ENCODE results near the gene THEM4. TPM values are rescaled to one million over a fixed set of nuclear protein-coding genes. Genes with fewer than 3 reads are reported as not detected.

THEM4 gene
- total RNA-seq, 4 donors from 2014 or later, result 9.1 to 45.2 (median 14.6) TPM

DNA sequence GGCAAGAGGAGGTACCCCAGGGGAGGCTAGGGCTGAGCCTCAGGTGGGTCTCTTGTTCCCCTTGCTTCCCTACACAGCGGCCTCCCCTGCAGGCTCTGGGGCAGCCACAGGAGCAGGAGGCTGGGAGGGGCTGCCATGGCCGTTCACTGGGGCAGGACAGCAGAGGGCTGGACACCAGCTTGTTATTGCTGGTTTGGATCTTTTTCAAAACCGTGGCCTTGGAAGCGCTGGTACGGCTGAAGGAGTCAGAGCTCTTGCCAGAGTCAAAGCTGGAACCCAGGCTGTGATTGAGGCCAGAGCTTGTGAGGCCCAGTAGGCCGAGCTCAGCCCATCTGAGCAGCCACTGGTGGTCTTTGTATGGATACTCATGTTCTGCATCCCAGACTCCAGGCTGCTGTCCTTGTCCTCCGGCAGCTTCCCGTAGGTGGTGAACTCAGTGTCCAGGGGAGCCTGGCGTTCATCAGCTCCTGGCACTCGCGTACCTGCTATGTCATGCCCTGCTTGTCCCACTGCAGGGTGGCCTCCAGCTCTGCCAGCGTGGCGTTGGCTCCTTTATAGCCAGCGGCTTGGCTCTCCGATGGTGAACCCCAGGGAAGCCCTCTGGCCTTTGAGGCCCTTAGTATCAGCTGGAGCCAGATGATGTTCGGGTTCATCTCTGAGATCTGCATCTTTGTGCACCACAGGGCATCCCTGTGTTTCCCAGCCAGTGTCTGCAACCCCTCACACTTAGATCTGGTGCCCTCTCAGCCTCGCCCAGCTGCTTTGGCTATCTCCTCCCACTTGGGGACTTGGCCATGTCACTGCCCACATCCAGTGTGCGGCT, 40.3 kb upstream of the THEM4 start:
- Histone ChIP-seq H3K9me3 (no peaks in the 10 kb centered on the region), H3K27ac (no peak overlapping the region), H3K27me3 (no peaks in the 10 kb centered on the region), H3K36me3 (no peaks in the 10 kb centered on the region), H3K4me3 (no peak overlapping the region), H3K4me1 (peaks cover 0 to 22% (median 5%) of the 10 kb centered on the region in 4 donors)
- no peak for DNase-seq
- TF ChIP-seq, protein P1, sequence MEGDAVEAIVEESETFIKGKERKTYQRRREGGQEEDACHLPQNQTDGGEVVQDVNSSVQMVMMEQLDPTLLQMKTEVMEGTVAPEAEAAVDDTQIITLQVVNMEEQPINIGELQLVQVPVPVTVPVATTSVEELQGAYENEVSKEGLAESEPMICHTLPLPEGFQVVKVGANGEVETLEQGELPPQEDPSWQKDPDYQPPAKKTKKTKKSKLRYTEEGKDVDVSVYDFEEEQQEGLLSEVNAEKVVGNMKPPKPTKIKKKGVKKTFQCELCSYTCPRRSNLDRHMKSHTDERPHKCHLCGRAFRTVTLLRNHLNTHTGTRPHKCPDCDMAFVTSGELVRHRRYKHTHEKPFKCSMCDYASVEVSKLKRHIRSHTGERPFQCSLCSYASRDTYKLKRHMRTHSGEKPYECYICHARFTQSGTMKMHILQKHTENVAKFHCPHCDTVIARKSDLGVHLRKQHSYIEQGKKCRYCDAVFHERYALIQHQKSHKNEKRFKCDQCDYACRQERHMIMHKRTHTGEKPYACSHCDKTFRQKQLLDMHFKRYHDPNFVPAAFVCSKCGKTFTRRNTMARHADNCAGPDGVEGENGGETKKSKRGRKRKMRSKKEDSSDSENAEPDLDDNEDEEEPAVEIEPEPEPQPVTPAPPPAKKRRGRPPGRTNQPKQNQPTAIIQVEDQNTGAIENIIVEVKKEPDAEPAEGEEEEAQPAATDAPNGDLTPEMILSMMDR (IDR thresholded peaks at IDR 0.05), result no peak
- no peak for TF ChIP-seq POLR2A (IDR thresholded peaks at IDR 0.05)

DNA sequence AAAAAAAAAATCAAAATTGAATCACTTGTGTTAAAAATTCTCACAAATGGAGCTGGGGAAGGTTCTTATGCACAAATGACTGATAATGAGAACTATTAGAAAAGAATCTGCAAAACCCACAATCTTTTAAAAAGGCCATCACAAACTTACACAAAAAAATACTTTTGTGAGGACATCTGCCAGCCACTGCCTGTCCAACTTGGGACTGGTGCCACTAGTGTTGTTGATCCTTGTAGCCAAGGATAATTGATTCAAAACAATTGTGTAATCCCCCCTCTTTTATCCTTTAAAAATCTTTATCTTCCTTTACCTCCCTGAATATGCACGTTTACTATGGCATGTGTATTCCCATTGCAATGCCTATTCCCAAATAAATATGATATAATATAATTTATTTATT, 39.2 kb upstream of the THEM4 start:
- TF ChIP-seq, protein P1 (IDR thresholded peaks at IDR 0.05), result no peak
- no peak for TF ChIP-seq POLR2A (IDR thresholded peaks at IDR 0.05)
- Histone ChIP-seq H3K9me3 (no peaks in the 10 kb centered on the region), H3K27ac (no peak overlapping the region), H3K4me1 (peaks cover 0 to 30% (median 5%) of the 10 kb centered on the region in 4 donors), H3K4me3 (no peak overlapping the region), H3K36me3 (no peaks in the 10 kb centered on the region), H3K27me3 (no peaks in the 10 kb centered on the region)
- DNase-seq, result no peak

DNA sequence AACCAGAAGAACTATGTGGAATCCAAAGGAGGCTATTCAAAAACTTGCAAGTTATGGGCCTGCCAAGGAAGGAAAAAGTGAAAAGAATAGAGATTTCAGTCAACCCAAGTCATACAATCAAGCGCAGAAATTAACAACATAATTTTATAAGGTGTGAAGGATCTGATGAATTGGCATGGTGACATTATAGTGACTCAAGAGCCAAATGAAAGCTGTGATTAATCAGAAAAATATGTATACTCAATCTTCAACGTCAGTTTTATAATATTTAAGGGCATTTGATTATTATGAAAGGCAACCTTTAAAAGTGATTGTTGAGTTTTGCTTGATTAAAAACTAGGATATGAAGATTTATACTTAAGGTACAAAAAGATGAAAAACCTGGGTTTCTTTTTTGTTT, 37.8 kb upstream of the THEM4 start:
- DNase-seq, result no peak
- no peaks in the 10 kb centered on the region for H3K36me3 ChIP-seq
- H3K9me3 ChIP-seq, result no peaks in the 10 kb centered on the region
- TF ChIP-seq POLR2A (IDR thresholded peaks at IDR 0.05), result no peak
- TF ChIP-seq, protein P1 (IDR thresholded peaks at IDR 0.05), result no peak
- H3K27me3 ChIP-seq, result no peaks in the 10 kb centered on the region
- H3K4me1 ChIP-seq, result peaks cover 0 to 30% (median 5%) of the 10 kb centered on the region in 4 donors
- no peak overlapping the region for H3K4me3 ChIP-seq
- H3K27ac ChIP-seq, result no peak overlapping the region

DNA sequence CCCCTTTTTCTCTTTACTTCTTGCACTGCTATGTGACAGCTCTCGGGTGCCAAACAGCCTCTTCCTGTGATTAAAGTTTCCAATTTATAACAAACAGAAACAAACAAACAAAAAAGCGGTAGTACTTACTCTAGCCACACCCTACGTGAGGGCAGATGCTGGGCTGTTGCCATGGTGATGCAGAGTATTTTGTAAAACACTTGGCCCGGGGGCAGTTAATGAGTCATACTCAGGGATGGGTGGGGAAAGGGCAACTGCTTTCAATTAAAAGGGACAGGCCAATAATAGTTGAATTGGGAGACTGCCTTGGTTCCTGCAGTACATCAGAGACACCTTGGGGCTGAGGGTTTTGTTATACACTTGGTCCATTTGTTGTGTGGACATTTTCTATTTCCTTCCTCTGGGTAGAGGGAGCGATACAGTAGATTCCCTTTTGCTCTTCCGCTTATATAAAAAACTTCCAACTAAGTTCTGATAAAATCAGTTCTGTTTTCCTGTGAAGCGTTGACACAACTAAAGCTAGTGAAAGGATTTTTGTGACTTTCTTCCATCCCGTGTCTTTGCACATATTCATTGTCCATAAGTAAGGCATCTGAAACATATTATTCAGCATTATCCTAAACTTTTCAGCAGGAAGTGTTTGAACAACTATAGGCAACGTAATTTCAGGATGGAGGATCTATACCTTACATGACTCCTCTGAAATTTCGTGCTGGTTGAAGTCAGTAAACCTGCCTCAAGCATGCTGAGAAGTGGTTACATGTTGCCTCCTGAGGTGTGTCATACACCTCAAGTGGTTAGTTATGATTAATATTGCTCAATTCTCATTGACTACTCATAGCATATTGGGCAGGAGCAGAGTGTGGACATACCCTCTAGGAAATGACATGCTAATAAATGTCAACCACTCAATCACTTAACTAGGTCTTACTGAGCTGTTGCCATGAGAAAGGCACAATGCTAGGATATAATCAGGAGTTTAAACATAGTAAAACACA, 36.7 kb upstream of the THEM4 start:
- Histone ChIP-seq H3K4me1 (peaks cover 0 to 39% (median 5%) of the 10 kb centered on the region in 4 donors), H3K36me3 (no peaks in the 10 kb centered on the region), H3K9me3 (no peaks in the 10 kb centered on the region), H3K4me3 (no peak overlapping the region), H3K27ac (peak overlapping the region; percentile 7 to 71 (median 61)), H3K27me3 (no peaks in the 10 kb centered on the region)
- TF ChIP-seq, protein P1 (IDR thresholded peaks at IDR 0.05), result peak in 1 of 6 experiments; percentile 34
- no peak for TF ChIP-seq POLR2A (IDR thresholded peaks at IDR 0.05)
- DNase-seq, result peak; percentile 55 to 93 (median 77)

DNA sequence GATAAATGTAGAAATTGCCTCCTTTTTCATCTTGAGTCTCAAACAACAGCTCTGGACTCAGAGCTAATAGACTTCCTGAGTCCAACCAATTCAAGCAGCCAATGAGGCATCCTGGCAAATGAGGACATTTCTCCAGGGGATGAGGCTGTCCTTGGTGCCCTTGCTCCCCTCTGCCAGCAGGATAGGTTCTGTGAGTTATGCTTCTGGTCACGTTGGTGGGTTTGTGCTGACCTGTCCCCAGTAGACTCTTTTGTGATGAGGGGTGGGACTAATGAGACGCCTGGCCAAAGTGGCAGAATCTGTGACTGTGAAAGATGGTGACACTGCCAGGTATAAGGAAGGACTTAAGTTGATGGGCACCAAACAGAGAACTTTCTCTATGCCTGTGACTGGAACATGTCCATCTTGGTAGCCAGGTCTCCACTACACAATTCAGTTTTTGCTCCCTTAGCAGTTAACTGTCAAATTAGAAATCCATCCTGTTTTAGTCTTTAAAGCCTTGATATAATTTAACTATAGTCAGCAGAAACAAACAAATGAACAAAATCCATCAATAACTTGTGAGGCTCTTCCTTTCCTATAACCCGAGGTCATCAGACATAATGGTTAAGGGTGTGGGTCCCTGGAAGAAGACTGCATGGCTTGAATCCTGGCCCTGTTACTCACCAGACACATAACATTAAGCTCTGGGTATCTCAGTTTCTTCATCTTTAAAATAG, 35.7 kb upstream of the THEM4 start:
- Histone ChIP-seq H3K4me3 (no peak overlapping the region), H3K9me3 (no peaks in the 10 kb centered on the region), H3K27ac (peak overlapping the region; percentile 7 to 71 (median 61)), H3K36me3 (no peaks in the 10 kb centered on the region), H3K27me3 (no peaks in the 10 kb centered on the region), H3K4me1 (peaks cover 0 to 49% (median 5%) of the 10 kb centered on the region in 4 donors)
- TF ChIP-seq, protein P1 (IDR thresholded peaks at IDR 0.05), result no peak
- TF ChIP-seq POLR2A (IDR thresholded peaks at IDR 0.05), result no peak
- DNase-seq, result no peak

Measured in Peyer's patch (tissue), 4 donors.